Measurements from ENCODE around the gene S100A5.
A peak's percentile ranks its signal among the peaks of the same experiment; 100 is the strongest.

The S100A5 gene

DNA sequence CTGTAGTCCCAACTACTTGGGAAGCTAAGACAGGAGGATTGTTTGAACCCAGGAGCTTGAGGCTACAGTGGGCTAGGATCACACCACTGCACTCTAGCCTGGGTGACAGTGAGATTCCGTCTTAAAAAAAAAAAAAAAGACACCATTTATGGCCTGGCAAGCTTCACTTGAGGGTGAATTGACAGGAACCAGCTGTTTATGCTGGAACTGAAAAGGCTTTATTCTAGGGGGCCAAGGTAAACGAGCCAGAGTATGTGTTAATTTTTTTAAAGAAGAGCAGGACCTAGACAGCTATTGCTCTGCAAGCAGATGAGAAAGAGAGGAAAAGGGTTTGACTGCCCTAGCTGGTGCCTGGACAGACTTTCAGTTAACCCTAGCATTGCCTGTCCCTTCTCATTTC, 42.0 kb downstream of the S100A5 start:
- no peak for DNase-seq (ENCODE audit: low read depth)
- TF ChIP-seq, protein P1, sequence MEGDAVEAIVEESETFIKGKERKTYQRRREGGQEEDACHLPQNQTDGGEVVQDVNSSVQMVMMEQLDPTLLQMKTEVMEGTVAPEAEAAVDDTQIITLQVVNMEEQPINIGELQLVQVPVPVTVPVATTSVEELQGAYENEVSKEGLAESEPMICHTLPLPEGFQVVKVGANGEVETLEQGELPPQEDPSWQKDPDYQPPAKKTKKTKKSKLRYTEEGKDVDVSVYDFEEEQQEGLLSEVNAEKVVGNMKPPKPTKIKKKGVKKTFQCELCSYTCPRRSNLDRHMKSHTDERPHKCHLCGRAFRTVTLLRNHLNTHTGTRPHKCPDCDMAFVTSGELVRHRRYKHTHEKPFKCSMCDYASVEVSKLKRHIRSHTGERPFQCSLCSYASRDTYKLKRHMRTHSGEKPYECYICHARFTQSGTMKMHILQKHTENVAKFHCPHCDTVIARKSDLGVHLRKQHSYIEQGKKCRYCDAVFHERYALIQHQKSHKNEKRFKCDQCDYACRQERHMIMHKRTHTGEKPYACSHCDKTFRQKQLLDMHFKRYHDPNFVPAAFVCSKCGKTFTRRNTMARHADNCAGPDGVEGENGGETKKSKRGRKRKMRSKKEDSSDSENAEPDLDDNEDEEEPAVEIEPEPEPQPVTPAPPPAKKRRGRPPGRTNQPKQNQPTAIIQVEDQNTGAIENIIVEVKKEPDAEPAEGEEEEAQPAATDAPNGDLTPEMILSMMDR (IDR thresholded peaks at IDR 0.05; ENCODE audit: control insufficient read depth, extremely low read depth, insufficient read depth) = no peak

DNA sequence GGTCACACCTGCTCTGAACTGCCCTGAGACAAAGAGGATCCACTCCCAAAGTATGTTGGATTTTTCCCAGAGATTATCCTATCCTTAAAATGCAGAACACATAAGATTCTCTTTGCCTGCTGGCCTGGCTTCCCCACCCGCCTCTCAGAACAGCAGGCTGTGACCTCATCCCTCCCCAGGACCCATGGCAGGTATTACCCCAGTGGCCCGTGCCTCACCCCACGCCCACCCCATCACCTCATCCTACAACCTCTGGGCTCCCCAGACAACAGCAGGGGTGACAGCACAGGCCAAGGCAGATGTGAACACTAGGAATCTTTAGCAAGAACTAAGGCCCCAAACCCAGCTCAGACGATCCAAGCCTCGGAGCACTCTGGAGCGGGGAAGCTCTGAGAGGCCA, 45.2 kb downstream of the S100A5 start:
- TF ChIP-seq, protein P1 (IDR thresholded peaks at IDR 0.05; ENCODE audit: control insufficient read depth, extremely low read depth, insufficient read depth) = no peak

More for the DNA sequence above, 42.0 kb downstream of the S100A5 start:
- H3K4me3 ChIP-seq (ENCODE audit: low read depth, low read length) = no peak overlapping the region

DNA sequence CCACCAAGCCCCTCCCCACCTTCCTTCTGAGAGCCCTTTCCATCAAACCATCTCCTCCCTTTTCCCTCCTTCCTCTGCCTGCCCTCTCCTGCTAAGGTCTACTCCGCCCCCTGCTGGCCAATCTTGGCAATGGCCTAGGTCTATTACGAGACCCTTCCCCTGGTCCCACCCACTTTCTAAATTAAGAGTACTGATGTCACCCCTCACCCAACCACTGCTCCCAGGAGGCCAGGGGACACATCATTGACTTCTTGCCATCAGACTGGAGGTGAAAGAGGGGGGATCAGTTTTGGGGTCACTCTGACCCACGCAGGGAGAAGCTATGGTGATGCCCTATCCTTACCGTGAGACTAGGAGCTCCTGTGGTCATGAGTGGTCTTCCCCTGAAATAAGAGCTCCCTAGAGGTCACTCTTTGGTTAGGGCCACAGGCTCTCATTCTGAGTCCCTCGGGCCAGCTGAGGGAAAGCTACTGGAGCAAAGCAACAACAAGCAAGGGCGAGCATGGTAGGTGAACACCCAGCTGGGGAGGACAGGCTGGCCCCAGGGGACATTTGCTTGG, 45.7 kb downstream of the S100A5 start:
- TF ChIP-seq, protein P1 (IDR thresholded peaks at IDR 0.05; ENCODE audit: control insufficient read depth, extremely low read depth, insufficient read depth) = peak; percentile 96
- DNase-seq (ENCODE audit: low read depth) = no peak
- H3K4me3 ChIP-seq (ENCODE audit: low read depth, low read length) = no peak overlapping the region

More for the DNA sequence above, 45.2 kb downstream of the S100A5 start:
- DNase-seq (ENCODE audit: low read depth) = no peak
- no peak overlapping the region for H3K4me3 ChIP-seq (ENCODE audit: low read depth, low read length)

DNA sequence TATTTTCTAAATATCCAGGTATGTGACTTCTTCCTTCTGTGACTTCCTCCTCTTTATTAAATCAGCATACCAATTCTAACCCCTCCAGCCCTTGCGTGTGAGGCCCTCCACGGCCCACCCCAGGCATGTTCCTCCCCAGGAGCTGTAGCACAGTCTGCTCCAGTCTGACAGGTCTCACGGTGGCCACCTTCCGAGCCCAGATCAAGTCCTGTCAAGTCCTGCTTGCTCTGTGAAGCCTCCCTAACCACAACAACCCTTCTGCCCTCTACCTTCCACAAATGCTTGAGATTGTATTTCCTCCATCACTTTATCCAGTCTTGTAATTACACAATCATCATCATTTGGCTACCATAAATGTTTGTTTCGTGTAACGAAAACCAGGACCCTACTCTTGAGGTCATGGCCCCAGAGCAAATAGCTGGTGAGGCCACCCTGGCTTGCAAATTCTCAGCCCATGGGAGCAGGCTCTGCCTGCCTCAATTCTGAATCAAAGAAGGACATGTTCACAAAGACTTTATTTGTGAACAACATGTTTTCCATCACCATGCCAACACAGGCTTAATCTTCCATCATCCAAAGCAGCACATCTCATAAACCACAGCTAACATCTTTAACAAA, 47.3 kb downstream of the S100A5 start:
- H3K4me3 ChIP-seq (ENCODE audit: low read depth, low read length) = no peak overlapping the region
- no peak for DNase-seq (ENCODE audit: low read depth)
- TF ChIP-seq, protein P1 (IDR thresholded peaks at IDR 0.05; ENCODE audit: control insufficient read depth, extremely low read depth, insufficient read depth) = no peak

DNA sequence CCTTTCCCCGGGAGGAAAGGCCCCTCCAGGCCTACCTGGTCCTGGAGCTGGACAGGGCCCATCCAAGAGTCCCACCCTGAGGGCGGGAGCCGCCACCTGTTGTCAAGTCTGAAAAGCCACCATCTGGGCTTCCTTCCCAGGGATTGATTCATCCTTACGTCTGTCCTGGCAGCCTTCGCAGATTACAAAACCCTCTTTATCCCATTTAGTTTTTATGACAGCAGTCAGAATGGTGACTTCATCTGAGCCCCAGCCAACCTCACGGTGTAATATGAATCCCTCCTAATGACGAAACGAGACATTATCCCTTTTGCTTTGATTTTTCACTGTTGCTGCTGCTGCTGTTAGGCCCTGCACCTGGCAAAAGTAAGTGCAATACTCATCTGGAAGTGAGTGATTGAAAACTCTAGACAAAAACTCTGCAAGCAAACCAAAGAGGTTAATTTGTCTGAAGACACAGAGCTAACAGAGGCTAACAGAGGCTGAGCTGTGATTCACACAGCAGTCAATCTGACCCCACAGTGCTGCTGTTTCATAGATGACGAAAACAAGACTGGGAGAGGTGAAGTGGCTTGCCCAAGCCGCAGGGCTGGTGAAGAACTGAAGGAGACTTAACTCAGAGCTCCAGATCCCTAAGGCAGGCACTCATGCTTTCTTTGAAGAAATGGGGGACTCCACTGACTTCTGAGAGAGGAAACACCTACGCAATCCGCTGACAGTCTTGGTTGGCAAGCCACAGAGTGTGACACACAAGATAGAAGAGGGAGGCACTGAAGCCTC, 50.3 kb downstream of the S100A5 start:
- no peak overlapping the region for H3K4me3 ChIP-seq (ENCODE audit: low read depth, low read length)

DNA sequence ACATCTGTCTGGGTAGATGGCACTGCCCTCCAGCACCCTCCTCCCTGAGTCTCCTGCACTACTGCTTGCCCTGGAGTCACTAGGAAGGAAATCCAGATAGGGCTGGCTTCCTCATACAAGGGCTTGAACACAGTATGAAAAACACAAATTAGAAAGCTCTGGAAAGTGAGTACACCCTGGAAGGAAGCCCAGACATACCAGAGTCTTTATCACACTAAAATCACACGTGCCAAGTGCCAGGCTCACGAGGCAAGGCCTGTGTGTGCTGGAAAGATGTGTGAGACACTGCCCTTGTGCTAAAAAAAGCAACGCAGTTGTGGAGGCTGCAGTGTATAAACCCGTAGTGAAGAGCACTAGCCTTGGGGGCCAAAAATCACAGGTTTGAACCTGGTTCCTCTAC, 52.0 kb downstream of the S100A5 start:
- no peak for DNase-seq (ENCODE audit: low read depth)
- TF ChIP-seq, protein P1 (IDR thresholded peaks at IDR 0.05; ENCODE audit: control insufficient read depth, extremely low read depth, insufficient read depth) = no peak
- no peak overlapping the region for H3K4me3 ChIP-seq (ENCODE audit: low read depth, low read length)

More for the DNA sequence above, 50.3 kb downstream of the S100A5 start:
- TF ChIP-seq, protein P1 (IDR thresholded peaks at IDR 0.05; ENCODE audit: control insufficient read depth, extremely low read depth, insufficient read depth) = no peak
- DNase-seq (ENCODE audit: low read depth) = peak; percentile 77
